Suprapubic skin (tissue), 4 donors: Measurements from ENCODE around the gene DROSHA. TPM values are rescaled to one million over a fixed set of nuclear protein-coding genes. Genes with fewer than 3 reads are reported as not detected.

ENCODE experiments used
- DNase-seq, 2 donors: peaks; one replicate each; pipeline ENCODE4 v3.0.0-alpha.2; 2019; ENCODE audit warnings: low spot score in 2 of 2
- H3K27ac ChIP-seq: fragments of 200-600 bp; sonication (generic); one replicate; pipeline ENCODE4 v1.5.1; 2019
- H3K27me3 ChIP-seq: fragments of 200-600 bp; sonication (generic); one replicate; pipeline ENCODE4 v1.5.1; 2019
- H3K36me3 ChIP-seq: fragments of 200-600 bp; sonication (generic); one replicate; pipeline ENCODE4 v1.5.1; 2019
- H3K4me1 ChIP-seq: fragments of 200-600 bp; sonication (generic); one replicate; pipeline ENCODE4 v1.5.1; 2019
- H3K4me3 ChIP-seq: fragments of 200-600 bp; sonication (generic); one replicate; pipeline ENCODE4 v1.5.1; 2019; ENCODE audit warnings: mild to moderate bottlenecking
- H3K9me3 ChIP-seq: fragments of 200-600 bp; sonication (generic); one replicate; pipeline ENCODE4 v1.5.1; 2019
- CTCF ChIP-seq, 2 donors: fragments of 200-600 bp in 1 of 2; fragments of 450-650 bp in 1 of 2; sonication (generic) in 1 of 2; IDR thresholded peaks; one replicate each; pipeline ENCODE4 v1.5.1; 2016 to 2019; ENCODE audit warnings: antibody characterized with exemption in 2 of 2, mild to moderate bottlenecking in 1 of 2, moderate library complexity in 1 of 2
- EP300 ChIP-seq: sonication (generic); formaldehyde crosslinking; IDR thresholded peaks from one replicate; pipeline ENCODE4 v1.6.1; 2017; ENCODE audit warnings: antibody characterized with exemption
- POLR2A ChIP-seq, 2 donors: fragments of 450-650 bp; IDR thresholded peaks; one replicate each; pipeline ENCODE4 v1.6.1; 2017; ENCODE audit warnings: antibody characterized with exemption in 2 of 2, mild to moderate bottlenecking in 2 of 2, moderate library complexity in 2 of 2
- POLR2AphosphoS5 ChIP-seq, 3 donors: sonication (generic); formaldehyde crosslinking; IDR thresholded peaks; one replicate each; pipeline ENCODE4 v1.6.1; 2017; ENCODE audit warnings: antibody characterized with exemption in 3 of 3
- WGBS: methylation state at CpG from one replicate; pipeline ENCODE4 v1.1.5; 2018; 5-methylcytosine and 5-hydroxymethylcytosine counted together
- total RNA-seq, 4 donors: library from RNA; depleted of rRNA; stranded (reverse); fragments of >200 nt; gene quantifications; one replicate each; pipeline ENCODE4 v1.1.0, GENCODE V29; 2016

The DROSHA gene
- total RNA-seq, 4 donors from 2014 or later: 25.5 to 69.7 (median 34.6) TPM

DNA sequence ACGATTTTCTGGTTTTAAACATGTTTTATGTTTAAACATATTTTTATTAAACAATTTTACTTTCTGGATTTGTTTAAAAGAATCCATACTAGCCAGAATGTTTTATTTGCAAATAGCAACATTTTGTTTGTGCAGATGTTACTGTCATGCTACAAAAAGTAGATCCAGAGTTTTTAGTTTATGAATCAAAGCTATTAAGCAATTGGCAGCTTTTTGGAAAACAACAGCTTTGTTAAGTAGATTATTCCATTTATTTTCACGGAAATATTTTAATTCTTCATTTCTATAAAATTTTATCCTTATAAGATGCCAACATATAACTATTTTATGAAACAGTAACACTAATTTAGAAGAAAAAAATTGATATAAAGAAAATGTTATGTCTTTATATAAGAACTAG is 60.9 kb downstream of the DROSHA start:
- TF ChIP-seq POLR2AphosphoS5 (IDR thresholded peaks at IDR 0.05): no peak
- DNase-seq: no peak
- peaks cover 37% of the 10 kb centered on the region for H3K36me3 ChIP-seq
- peaks cover 8% of the 10 kb centered on the region for H3K4me1 ChIP-seq
- no peak overlapping the region for H3K27ac ChIP-seq
- H3K27me3 ChIP-seq: no peaks in the 10 kb centered on the region
- H3K9me3 ChIP-seq: no peaks in the 10 kb centered on the region
- 63% methylated on average over 2 of the region's 2 CpGs for WGBS
- no peak overlapping the region for H3K4me3 ChIP-seq

- H3K27me3 ChIP-seq: no peaks in the 10 kb centered on the region
- no peak for TF ChIP-seq EP300
- TF ChIP-seq CTCF (IDR thresholded peaks at IDR 0.05): no peak
- no peak for TF ChIP-seq POLR2AphosphoS5 (IDR thresholded peaks at IDR 0.05)
- no peak for TF ChIP-seq POLR2A (IDR thresholded peaks at IDR 0.05)
- H3K4me3 ChIP-seq: no peak overlapping the region
- H3K36me3 ChIP-seq: peaks cover 37% of the 10 kb centered on the region
- H3K4me1 ChIP-seq: peaks cover 8% of the 10 kb centered on the region
- DNase-seq: peak in 1 of 2 donors; percentile 66
- WGBS: 51% methylated on average over 5 of the region's 5 CpGs
- no peaks in the 10 kb centered on the region for H3K9me3 ChIP-seq
- H3K27ac ChIP-seq: no peak overlapping the region
Observed at GRCh38 chr5:31470608-31471007, 61.3 kb downstream of the DROSHA start.

DNA sequence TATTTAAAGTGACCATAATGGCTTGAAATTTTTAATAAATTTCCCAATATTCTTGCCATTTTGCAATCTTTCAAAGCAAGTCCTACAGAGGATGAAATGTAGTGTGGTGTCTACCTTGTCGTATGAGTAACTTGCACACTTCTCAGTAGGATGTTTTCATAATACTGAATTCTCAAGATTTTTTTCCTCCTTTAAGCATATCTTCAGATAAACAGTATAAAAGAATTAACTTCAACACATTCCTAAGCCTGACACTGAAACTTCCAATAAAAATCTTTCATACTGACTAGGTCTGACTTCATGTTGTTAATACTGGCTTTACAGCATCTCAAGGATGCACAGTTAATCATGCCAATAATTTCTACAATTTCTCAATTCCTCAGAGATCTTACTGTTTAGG is 62.0 kb downstream of the DROSHA start:
- Histone ChIP-seq H3K4me1 (peaks cover 8% of the 10 kb centered on the region), H3K27me3 (no peaks in the 10 kb centered on the region), H3K9me3 (no peaks in the 10 kb centered on the region), H3K4me3 (no peak overlapping the region), H3K27ac (no peak overlapping the region), H3K36me3 (peaks cover 40% of the 10 kb centered on the region)
- no peak for DNase-seq
- TF ChIP-seq POLR2AphosphoS5 (IDR thresholded peaks at IDR 0.05): no peak
- TF ChIP-seq POLR2A (IDR thresholded peaks at IDR 0.05): no peak
- TF ChIP-seq EP300: no peak
- TF ChIP-seq CTCF (IDR thresholded peaks at IDR 0.05): no peak
- 96% methylated on average over 1 of the region's 1 CpG for WGBS

DNA sequence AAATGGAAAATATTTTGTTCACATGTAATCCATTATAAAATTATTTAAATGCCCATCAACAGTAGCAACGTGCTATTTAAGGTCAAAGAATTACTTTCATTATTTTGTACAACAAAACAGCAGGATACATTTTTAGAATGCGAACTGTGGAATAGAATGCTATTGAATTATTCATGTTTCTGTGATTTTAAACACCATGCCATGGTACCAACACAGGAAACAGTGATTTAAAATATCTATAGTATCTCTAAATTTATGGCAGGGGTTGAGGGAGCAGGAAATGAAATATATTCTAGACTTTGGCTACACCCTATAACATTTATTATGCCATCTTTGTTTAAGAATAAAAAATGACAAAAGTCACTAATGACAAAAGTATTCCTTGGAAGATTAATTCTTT is 62.4 kb downstream of the DROSHA start:
- Histone ChIP-seq H3K27me3 (no peaks in the 10 kb centered on the region), H3K27ac (no peak overlapping the region), H3K4me3 (no peak overlapping the region), H3K36me3 (peaks cover 41% of the 10 kb centered on the region), H3K9me3 (no peaks in the 10 kb centered on the region), H3K4me1 (peaks cover 8% of the 10 kb centered on the region)
- TF ChIP-seq POLR2AphosphoS5 (IDR thresholded peaks at IDR 0.05): no peak
- no peak for TF ChIP-seq CTCF (IDR thresholded peaks at IDR 0.05)
- no peak for TF ChIP-seq POLR2A (IDR thresholded peaks at IDR 0.05)
- no peak for TF ChIP-seq EP300
- no peak for DNase-seq
- 92% methylated on average over 2 of the region's 2 CpGs for WGBS

GRCh38 chr5:31465291-31465690 is 66.6 kb downstream of the DROSHA start:
- Histone ChIP-seq H3K9me3 (no peaks in the 10 kb centered on the region), H3K27me3 (no peaks in the 10 kb centered on the region), H3K4me1 (no peaks in the 10 kb centered on the region), H3K4me3 (no peak overlapping the region), H3K36me3 (peaks cover 69% of the 10 kb centered on the region), H3K27ac (no peak overlapping the region)
- 75% methylated on average over 1 of the region's 1 CpG for WGBS
- TF ChIP-seq POLR2A (IDR thresholded peaks at IDR 0.05): no peak
- no peak for TF ChIP-seq CTCF (IDR thresholded peaks at IDR 0.05)
- TF ChIP-seq EP300: no peak
- no peak for TF ChIP-seq POLR2AphosphoS5 (IDR thresholded peaks at IDR 0.05)
- no peak for DNase-seq

GRCh38 chr5:31464081-31464480 is 67.8 kb downstream of the DROSHA start:
- H3K27me3 ChIP-seq: no peaks in the 10 kb centered on the region
- WGBS: 92% methylated on average over 4 of the region's 4 CpGs
- peaks cover 79% of the 10 kb centered on the region for H3K36me3 ChIP-seq
- no peaks in the 10 kb centered on the region for H3K9me3 ChIP-seq
- H3K27ac ChIP-seq: no peak overlapping the region
- DNase-seq: no peak
- TF ChIP-seq CTCF (IDR thresholded peaks at IDR 0.05) (no peak), POLR2AphosphoS5 (IDR thresholded peaks at IDR 0.05) (no peak), EP300 (no peak)
- H3K4me1 ChIP-seq: no peaks in the 10 kb centered on the region
- no peak overlapping the region for H3K4me3 ChIP-seq
